ENCODE data around the gene CNTN4.

GRCh38 chr3:2458816-2459215 is 360.1 kb downstream of the CNTN4 start:
- TF ChIP-seq CTCF (IDR thresholded peaks at IDR 0.05) (no peak), POLR2A (IDR thresholded peaks at IDR 0.05) (no peak), EP300 (IDR thresholded peaks at IDR 0.05) (no peak)

Measured in ovary (tissue), 3 donors.